SIG-M5 treated with dmso at 0.1 percent for 504 hours (cell line): Measurements from ENCODE around the gene GGN.
A peak's percentile ranks its signal among the peaks of the same experiment; 100 is the strongest.

ENCODE experiments used
- DNase-seq: peaks from one replicate; lab custom pipeline; 2025; ENCODE audit not compliant: unreplicated experiment; lab: John Stamatoyannopoulos, UW

Gene GGN

DNA sequence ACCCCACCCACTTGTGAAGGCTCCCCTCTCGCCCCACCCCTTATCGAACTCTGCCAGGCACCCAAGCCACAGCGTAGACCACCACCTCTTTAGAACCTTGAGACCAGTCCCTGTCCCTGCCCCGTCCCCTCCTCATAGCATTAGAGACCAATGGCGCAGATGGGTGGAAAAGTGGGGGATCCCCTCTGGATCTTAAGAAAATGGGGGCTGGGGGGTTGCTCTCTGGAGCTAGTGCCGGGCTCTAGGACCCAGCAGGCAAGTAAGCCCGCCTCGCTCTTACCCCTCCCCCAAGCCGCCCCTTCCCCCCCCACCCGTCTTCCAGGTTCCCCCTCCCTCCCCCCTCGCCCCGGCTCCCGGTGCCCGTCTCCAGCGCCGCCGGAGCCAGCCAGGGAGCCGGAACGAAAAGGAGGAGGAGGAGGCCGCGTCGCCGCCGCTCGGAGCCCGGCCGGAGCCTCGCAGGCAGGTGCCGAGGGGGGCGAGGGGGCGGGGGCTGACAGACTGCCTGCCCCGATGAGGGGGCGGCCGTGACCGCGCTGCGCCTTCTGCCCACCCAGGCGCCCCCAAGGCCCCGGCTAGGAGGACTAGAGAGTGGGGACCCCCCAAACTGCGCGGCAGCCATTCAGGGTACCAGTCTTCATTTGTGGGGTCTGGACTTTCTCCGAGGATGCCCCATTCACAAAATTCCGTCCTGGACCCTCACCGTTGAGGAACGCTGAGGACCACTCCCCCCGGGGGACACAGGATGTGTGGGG lies 691 bp upstream of the GGN start, which contains the start of gene SPRED3:
SPRED3 (plus strand) TSS at position 349 of the 752 bp plus-strand sequence. CDS start 1,606 bp downstream, outside the sequence.
- DNase-seq = no peak

DNA sequence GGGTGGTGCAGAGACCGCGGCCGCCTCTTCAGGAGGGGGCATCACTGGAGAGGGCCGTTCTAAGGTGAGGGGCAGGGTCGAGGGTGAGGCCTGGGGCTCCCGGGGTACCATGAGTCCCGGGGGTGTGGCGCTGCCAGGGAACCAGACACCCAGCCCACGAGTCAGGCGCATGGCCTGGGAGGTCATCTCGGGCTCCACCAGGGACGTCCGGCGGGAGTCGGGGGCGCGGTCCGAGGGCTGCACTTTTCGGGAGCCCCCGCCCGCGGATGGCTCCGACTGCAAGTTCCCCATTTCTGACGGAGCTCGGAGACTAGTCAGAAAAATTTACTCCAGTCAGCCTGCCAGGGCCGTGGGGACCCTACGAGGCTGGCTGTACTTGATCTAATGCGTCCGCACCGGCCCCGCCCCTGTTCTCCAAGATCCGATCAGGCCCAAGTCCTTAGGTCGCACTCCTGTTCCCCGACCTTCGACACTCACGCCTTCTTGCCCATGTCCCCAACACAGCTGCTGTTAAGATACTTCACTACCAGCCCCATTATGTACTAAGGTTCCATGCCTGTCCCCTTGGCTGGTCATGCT lies 774 bp downstream of the GGN start:
- DNase-seq = peak; percentile 33

DNA sequence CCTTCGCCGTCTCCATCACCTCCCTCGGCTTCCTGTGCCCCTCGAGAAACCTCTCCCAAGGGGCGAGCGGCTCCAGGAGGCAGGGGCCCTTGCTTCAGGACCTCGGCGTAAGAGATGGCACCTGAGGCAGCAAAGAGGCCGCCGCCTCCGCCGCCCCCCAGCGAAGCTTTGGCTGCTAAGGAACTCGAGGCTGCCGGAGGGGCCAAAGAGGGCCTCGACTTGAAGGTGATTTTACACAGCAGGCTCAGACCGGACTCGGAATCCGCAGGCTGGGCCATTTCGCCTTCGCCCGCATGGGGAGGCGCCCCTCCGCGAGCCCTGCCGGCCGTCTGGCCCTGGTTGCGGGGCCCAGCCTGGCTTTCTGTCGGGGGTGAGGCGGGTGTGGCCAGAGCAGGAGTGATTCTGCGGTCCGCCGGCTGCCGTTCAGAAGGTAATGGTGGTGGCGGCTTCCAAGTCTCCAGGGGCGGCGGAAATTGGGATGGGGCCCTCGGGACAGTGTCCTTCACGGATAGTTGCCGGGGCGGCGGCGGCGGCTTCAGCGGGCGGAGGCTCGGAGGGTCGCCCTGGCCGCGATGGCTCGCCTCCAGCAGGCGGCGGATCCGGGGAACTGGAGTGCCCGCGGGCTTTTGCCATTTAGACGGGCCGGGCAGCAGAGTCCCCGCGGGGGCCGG lies 1.4 kb downstream of the GGN start:
- DNase-seq = no peak

DNA sequence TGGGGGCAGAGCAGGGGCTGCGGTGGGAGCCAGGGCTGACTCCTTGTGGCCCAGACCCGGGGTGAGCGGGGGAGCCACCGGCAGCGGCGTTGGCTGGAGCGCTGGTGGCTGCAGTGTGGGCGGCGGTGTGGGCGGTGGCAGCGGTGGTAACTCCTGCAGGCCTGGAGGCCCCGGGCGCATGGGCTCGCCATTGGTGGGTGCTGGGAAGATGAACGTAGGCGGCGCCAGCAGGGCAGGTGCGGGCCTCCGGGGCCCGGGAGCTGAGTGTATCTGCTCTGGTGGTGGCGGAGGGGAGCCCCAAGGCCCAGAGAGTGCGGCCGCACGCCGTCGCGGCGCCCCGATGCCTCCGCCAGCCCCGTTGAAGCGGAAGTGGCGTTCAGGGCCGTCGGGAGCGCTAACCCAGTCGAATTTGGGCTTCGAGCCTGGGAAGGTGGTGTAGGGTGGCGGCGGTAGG lies 2.0 kb downstream of the GGN start:
- DNase-seq = no peak

DNA sequence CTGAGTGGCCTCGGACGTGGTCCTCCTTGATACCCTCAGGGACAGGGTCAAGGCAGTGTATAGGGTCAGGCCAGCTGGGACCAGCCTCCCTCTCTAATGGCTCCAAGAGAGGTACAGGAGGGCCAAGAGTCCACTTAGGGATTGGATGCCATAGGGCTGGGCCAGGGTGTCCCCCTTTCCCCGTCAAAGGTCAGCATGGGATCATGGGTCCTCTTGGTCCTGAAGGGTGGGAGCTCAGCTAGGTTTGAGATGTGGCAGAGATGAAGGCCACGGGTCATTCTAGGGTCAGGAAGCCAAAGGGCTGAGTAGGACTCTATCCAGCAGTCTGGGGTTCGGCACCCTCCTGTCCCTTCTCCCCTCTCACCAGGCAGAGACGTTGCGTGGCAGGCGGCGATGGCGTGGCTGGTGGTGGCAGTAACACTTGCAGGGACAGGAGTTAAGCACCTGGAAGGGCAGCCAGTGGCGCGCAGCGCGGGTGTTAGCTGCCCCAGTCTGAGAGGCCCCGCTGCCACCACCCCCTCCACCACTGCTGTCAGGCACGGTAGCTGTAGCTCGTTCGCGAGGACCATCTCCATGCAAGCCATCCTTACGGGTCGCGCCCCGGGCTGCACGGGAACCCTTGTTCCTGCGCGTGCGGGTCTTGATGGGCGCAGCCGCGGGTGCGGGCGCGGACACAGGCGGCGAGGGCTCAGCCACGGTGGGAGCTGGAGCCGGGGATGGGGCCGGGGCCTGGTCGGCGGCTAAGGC lies 2.6 kb downstream of the GGN start:
- DNase-seq = no peak

DNA sequence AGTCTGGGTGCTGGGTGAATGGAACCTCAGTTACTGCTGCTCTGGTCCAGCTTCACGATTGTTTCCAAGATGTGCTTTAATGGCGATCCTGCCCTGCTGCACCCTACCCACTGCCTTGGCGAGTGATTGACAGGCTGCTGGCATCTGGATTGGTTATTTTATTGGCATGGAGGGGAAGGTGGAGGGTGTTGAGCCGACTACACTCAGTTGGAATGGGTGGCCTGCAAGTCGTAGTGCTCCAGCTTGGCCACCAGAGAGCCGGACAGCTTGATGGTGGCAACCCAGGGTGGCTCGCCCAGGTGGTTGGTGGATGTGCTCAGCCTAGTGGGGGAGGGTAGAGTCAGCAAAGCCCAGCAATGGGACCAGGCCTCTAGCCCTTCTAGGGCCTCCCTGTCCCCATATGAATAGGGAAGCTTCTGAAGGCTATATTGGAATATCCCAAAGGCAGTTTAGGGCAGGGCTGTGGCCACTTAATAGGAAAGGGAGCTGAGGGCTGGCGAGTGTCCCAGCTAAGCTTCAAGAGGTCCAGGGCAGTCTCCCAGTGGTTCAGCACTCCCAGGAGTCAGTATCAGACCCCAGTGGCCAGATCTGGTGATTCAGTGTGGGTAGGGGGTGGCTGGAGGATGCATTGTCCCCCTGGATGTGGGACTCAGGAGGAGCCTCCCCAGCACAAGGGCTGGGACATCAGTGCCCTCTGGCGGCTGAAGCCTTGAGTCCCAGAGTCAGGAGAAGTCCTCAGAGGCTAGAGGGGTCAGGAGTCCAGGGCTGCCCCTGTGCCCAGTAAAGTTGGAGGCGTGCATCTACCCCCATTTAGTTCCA lies 3.4 kb downstream of the GGN start:
- no peak for DNase-seq

DNA sequence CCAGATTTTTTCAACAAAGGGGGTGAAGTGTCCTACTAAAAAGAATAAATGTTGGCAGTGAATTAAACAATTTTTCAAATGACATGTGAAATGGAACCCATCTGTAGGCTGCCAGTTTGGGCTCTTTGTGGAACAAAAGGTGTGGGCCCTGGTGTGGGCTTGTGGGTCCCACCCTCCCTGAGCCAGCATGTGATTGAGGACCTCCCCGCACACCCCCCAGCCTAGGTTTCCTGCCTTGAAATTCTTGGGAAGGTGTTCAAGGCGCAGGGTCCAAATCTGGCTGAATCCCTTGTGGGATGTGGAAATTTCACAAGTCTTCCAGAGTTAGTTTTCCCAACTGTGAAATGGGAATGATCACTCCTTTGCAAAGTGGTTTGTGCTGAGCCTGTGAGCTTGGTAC lies 4.1 kb downstream of the GGN start:
- DNase-seq = no peak

DNA sequence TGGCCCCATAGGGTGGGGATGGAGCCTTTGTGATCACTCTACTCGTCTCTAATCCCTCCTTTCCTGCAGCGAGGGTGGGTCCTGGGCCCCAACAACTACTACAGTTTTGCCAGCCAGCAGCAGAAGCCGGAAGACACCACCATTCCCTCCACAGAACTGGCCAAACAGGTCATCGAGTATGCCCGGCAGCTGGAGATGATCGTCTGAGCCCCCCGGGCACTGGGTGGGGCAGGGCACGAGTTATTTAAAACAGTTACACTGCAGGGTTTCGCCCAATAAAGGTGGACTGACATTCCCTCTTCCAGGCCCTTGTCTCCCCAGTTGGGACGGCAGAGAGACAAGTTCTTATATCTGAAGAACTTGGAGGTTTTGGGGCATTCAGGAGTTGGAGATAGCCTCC lies 4.7 kb downstream of the GGN start:
- DNase-seq = no peak

DNA sequence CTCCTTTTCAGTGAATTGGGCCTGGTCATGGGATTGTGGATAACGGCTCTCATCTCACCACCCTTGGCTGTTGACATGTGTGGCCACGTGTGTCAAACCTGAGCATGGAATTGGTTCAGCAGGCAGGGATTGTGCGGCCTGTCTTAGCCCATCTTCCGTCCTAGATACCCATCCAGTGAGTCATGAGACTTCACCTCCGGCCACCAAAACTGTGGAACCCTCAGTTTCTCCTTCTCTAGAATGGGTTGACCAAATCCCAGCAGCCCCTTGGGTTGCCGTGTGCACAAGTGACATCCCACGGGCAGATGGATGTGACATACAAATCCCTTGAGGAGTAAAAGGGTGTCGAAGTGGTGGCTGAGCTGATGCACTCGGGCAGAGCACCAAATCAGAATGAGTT lies 6.7 kb downstream of the GGN start:
- no peak for DNase-seq

DNA sequence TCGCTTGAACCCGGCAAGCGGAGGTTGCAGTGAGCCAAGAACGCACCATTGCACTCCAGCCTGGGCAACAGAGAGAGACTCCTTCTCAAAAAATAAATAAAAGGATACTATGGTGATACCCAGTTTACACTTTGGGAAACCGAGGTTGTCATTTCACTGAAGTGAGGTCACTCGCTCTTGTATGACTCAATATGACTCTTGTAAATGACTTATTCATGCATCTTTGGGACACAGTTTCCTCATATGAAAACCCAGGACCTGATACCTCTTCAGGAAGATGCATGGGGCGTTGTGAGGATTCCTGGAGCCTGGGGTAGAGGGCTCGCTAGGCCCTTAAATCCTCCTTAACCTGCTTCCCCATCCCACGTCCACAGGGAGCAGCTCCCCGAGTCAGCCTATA lies 9.0 kb downstream of the GGN start:
- DNase-seq = no peak

DNA sequence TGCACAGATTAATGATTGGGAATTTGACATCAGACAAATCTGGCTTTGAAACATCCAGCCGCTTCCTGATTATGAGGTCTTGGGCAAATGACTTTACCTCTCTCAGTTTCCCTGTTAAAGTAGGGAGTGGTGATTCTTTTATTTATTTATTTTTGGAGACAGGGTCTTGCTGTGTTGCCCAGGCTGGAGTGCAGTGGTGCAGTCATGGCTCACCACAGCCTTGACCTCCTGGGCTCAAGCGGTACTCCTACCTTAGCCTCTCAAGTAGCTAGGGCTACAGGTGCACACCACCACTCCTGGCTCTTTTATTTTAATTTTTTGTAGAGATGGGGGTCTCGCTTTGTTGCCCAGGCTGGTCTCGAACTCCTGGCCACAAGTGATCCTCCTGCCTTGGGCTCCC lies 10.8 kb downstream of the GGN start:
- no peak for DNase-seq

DNA sequence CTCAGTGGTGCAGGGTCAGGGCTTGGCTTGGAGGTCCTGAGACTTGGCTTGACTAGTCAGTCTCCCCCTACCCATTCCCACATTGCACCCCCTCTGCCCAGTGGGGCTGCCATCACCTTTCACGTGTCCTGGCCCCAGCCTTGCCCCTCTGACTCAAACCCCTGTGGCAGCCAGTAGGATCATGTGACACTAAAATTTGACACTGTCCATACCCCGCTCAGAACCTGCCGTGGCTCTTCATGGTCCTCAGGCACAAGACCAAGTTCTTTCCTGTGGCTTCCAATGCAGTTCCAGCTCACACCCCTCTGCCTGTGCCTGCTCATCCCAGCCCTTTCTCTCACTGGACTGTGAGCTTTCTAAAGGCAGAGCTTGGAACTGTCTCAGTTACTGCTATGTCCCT lies 11.3 kb downstream of the GGN start:
- no peak for DNase-seq

DNA sequence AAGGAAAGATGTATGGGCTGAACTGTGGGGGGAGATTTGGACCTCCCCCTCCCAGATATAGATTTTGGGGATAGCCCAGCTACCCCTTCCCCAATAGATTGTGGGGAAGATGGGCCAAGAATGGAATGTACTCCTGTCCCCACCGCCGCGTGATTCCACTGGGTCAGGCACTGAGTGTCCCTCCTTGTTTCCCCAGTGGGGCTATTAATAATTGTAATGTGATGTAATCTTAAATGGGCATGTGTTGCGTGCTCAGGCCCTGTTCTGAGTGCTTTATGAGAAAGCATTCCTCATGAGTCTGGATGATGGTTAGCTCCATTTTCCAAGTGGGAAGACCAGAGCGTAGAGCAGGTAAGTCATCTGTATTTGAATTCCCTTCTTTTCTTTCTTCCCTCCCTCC lies 12.1 kb downstream of the GGN start:
- no peak for DNase-seq

DNA sequence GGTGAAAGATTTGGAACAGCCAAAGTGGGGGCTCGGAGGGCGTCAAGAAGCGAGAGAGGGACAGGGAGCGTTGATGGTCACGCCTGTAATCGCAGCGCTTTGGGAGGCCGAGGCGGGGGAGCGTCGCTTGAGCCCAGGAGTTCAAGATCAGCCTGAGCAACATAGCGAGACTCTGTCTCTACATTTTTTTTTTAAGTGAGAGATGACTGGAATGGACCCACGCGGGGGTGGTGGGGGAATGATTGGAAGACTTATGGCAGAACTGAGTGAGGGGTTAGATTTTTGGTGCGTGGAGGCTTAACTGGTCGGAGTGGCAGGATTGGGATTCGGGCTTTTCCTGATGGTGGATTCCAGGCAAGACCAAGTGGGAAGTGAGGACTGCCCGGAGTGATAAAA lies 12.7 kb downstream of the GGN start:
- DNase-seq = no peak

DNA sequence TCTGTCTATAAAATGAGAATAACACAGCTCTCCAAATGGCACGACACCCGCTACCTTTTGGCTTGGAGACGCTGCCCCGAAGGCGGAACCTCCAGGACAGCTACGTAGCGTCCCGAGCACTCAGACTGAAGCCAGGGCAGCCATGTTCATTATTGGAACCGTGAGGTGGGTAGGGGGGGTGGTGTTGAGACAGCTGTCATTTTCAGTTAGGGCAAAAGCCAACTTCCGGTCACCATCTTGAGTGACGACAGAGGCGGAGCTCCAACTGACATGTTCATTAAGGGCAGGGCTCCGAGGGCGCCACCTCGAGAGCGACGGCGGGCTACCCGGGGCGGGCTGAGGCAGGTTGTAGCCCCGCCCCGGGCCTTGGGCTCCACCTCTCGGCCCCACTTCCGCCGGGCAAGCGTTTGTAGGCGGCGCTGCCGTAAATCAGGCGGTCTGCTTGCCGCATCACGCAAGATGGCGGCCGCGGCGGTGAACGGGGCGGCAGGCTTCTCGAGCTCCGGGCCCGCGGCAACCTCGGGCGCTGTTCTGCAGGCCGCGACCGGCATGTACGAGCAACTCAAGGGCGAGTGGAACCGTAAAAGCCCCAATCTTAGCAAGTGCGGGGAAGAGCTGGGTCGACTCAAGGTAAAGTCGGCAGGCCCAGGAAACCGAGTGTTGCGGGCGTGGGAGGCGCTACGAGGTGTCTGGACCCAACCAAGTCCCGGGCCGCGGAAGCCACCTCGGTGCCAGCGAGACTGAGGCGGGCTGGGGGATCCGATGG lies 13.3 kb downstream of the GGN start, which contains the start of gene PSMD8:
PSMD8 (plus strand) TSS at position 240 of the 766 bp plus-strand sequence; CDS start at position 271, 31 bp downstream.
- DNase-seq = peak; percentile 99

DNA sequence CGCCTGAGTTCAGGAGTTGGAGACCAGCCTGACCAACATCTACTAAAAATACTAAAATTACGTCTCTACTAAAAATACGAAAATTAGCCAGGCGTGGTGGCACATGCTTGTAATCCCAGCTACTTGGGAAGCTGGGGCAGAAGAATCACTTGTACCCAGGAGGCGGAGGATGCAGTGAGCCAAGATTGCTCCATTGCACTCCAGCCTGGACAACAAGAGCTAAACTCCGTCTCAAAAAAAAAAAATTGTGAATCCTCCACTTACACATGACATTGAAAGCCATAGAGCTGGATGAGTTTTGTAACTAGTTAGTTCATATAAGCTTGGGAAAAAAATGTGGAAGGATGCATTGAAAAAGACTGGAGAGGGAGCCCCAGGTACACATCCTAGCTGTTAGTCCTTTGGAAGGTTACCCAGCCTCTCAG lies 13.9 kb downstream of the GGN start:
- DNase-seq = no peak

DNA sequence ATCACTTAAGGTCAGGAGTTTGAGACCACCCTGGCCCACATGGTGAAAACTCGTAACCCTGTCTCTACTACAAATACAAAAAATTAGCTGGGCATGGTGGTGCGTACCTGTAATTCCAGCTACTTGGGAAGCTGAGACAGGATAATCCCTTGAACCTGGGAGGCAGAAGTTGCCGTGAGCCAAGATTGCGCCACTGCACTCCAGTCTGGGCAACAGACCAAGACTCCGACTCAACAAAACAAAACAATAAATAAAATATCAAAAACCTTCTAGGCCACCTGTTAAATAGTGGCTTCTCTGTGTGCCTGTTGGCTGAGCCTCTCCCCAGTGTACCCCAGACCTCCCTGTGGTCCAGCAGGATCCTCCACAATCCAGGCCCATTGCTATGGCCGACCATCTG lies 16.8 kb downstream of the GGN start:
- DNase-seq = no peak

DNA sequence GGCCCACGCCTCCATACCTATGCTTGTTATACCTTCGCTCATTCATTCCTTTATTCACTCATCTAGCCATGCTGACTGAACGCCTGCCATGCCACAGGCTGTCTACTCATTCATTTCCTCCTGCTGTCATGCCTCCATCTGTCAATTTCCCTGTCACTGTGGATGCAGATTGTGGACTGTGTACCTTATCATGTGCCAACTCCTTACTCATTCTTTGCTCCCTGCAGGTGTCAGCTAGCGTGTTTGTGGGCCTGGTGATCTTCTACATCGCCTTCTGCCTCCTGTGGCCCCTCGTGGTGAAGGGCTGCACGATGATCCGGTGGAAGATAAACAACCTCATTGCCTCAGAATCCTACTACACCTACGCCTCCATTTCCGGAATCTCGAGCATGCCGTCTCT lies 17.5 kb downstream of the GGN start:
- no peak for DNase-seq

DNA sequence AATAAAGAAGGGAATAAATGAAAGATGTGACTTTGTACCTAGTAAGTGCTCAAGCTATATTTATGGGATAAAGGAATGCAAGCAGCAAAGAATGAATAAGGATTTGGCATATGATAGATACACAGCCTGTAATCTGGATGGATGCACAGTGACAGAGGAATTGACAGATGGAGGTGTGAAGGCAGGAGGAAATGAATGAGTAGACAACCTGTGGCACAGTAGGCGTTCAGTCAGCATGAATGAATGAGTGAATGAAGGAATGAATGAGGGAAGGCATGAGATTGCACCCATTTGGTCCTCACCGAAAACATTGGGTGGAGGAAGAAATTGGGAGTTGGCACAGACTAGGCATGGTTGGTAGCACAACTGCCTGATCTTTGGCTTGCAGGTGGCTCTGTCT lies 18.2 kb downstream of the GGN start:
- DNase-seq = no peak

DNA sequence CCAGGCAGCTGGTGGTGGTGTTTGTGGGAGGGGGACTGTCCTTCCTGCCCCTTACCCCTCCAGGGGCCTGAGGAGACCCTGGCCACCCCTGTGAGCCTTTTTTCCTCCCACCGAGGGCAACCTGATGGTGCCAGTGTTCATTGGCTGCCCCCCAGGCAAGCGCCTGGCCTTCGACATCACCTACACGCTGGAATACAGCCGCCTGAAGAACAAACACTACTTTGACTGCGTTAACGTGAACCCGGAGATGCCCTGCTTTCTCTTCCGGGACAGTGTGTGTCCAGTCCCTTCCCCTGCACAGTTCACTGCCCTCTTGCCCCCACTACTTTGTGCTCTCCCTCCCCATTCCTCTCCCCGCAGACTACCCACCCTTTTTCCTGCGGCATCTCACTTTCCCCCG lies 20.8 kb downstream of the GGN start:
- DNase-seq = no peak
